DND-41 (cell line): ENCODE results near the gene RAB6B.

Source experiments
- EZH2 ChIP-seq: IDR thresholded peaks from 3 replicates; pipeline ENCODE4 v1.6.1; 2012; ENCODE audit warnings: borderline replicate concordance, low read depth, mild to moderate bottlenecking, moderate library complexity, low read length, inconsistent platforms; ENCODE audit not compliant: severe bottlenecking
- TF ChIP-seq, protein P1 (sequence below): IDR thresholded peaks from 2 replicates; pipeline ENCODE4 v1.5.1; 2012; ENCODE audit warnings: borderline replicate concordance, low read length, moderate library complexity, mild to moderate bottlenecking; ENCODE audit not compliant: poor library complexity, severe bottlenecking; ENCODE audit errors: extremely low read depth

DNA sequence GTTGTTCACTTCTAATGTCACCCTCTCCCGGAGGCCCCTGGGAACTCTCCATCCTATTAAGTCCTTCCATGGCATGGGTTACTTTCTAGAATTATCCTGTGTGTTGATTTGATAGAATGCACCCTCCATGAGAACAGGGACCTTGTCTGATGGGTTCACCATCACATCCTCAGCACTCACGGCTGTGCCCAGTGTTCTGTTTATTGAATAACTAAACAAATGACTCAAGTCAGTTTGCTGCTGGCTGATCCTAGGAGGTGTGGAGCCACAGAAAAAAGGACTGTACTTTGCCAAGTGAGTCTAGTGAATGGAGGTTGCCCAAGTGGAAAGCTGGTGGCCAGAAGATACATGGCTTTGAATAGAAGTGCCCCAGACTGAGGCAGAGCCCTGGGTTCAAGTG lies 48.5 kb upstream of the RAB6B start:
- TF ChIP-seq EZH2 = no peak
- TF ChIP-seq, protein P1, sequence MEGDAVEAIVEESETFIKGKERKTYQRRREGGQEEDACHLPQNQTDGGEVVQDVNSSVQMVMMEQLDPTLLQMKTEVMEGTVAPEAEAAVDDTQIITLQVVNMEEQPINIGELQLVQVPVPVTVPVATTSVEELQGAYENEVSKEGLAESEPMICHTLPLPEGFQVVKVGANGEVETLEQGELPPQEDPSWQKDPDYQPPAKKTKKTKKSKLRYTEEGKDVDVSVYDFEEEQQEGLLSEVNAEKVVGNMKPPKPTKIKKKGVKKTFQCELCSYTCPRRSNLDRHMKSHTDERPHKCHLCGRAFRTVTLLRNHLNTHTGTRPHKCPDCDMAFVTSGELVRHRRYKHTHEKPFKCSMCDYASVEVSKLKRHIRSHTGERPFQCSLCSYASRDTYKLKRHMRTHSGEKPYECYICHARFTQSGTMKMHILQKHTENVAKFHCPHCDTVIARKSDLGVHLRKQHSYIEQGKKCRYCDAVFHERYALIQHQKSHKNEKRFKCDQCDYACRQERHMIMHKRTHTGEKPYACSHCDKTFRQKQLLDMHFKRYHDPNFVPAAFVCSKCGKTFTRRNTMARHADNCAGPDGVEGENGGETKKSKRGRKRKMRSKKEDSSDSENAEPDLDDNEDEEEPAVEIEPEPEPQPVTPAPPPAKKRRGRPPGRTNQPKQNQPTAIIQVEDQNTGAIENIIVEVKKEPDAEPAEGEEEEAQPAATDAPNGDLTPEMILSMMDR = no peak
